Colonic mucosa (tissue), 4 donors: ENCODE results near the gene RFX2. TPM values are rescaled to one million over a fixed set of nuclear protein-coding genes. Genes with fewer than 3 reads are reported as not detected.
A peak's percentile ranks its signal among the peaks of the same experiment; 100 is the strongest.

Source experiments
- DNase-seq: peaks from one replicate; pipeline ENCODE4 v3.0.0-alpha.2; 2020
- H3K27ac ChIP-seq: fragments of 200-600 bp; one replicate; pipeline ENCODE4 v1.8.0; 2021
- H3K27me3 ChIP-seq: fragments of 200-600 bp; one replicate; pipeline ENCODE4 v1.8.0; 2021
- H3K36me3 ChIP-seq: fragments of 200-600 bp; one replicate; pipeline ENCODE4 v1.8.0; 2021
- H3K4me1 ChIP-seq: fragments of 200-600 bp; one replicate; pipeline ENCODE4 v1.8.0; 2021; ENCODE audit warnings: mild to moderate bottlenecking
- H3K4me3 ChIP-seq: fragments of 200-600 bp; one replicate; pipeline ENCODE4 v1.8.0; 2021
- H3K9ac ChIP-seq, 2 donors: one replicate each; pipeline ENCODE4 v1.7.0; 2013; ENCODE audit warnings: control low read depth in 2 of 2, low read depth in 2 of 2, low read length in 2 of 2
- H3K9me3 ChIP-seq: fragments of 200-600 bp; one replicate; pipeline ENCODE4 v1.8.0; 2021
- intact Hi-C: fragments of 100-400 bp; cut with DNase I; formaldehyde crosslinking; loops from one replicate; pipeline ENCODE4 v1.14.1; 2022
- total RNA-seq, 2 donors: library from RNA; stranded (reverse); fragmentation: NEBNext Ultra II Directional in 1 of 2; extraction: Animal tissue kit (Norgen Biotek cat#: 25700) in 1 of 2; gene quantifications; one replicate each; pipeline ENCODE4 v1.2.1, GENCODE V29; 2021
- TF ChIP-seq, protein P1 (sequence below): fragments of 200-600 bp; IDR thresholded peaks from one replicate; pipeline ENCODE4 v1.8.0; 2022; ENCODE audit warnings: antibody characterized with exemption, mild to moderate bottlenecking
- donor health status: healthy.
- donor health status: DM: no; HTN: no; CAD: no.
- donor health status: DM: no; HTN: no; CAD: no.

Gene RFX2
- total RNA-seq, 2 donors from 2014 or later, result 6.2 to 7.3 TPM

GRCh38 chr19:5948752-5949564, 161.3 kb downstream of the RFX2 start:
- Histone ChIP-seq H3K27me3 (no peaks in the 10 kb centered on the region), H3K4me3 (no peak overlapping the region), H3K9ac (no peak overlapping the region), H3K4me1 (peaks cover 2% of the 10 kb centered on the region), H3K36me3 (no peaks in the 10 kb centered on the region), H3K27ac (peak overlapping the region; percentile 34), H3K9me3 (no peaks in the 10 kb centered on the region)
- no peak for DNase-seq
- intact Hi-C loops, result no loop called here
- TF ChIP-seq, protein P1, sequence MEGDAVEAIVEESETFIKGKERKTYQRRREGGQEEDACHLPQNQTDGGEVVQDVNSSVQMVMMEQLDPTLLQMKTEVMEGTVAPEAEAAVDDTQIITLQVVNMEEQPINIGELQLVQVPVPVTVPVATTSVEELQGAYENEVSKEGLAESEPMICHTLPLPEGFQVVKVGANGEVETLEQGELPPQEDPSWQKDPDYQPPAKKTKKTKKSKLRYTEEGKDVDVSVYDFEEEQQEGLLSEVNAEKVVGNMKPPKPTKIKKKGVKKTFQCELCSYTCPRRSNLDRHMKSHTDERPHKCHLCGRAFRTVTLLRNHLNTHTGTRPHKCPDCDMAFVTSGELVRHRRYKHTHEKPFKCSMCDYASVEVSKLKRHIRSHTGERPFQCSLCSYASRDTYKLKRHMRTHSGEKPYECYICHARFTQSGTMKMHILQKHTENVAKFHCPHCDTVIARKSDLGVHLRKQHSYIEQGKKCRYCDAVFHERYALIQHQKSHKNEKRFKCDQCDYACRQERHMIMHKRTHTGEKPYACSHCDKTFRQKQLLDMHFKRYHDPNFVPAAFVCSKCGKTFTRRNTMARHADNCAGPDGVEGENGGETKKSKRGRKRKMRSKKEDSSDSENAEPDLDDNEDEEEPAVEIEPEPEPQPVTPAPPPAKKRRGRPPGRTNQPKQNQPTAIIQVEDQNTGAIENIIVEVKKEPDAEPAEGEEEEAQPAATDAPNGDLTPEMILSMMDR, result no peak

DNA sequence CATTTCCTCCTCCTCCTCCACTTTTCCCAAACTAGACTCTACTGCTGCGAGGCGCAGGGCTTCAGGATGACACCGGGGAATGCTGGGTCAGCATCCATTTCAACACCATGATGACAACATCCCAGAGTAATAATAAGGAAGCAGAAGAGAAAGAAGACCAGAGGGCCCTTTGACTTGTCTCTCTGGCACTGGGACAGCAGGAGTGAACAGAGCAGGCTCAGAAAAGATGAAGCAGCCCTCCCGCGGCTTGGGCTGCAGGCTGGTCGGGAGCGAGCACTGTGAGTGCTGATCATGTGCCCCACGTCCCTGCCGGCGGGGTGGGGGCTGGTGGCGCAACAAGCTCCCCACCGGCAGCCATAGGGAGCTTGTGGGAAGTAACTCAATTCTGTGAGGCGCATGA, 162.9 kb downstream of the RFX2 start:
- Histone ChIP-seq H3K4me3 (no peak overlapping the region), H3K9ac (peak overlapping the region in 1 of 2 donors; percentile 47), H3K4me1 (no peaks in the 10 kb centered on the region), H3K27ac (peak overlapping the region; percentile 66), H3K9me3 (no peaks in the 10 kb centered on the region), H3K27me3 (no peaks in the 10 kb centered on the region), H3K36me3 (no peaks in the 10 kb centered on the region)
- no peak for DNase-seq
- TF ChIP-seq, protein P1, result no peak
- intact Hi-C loops, result no loop called here

- Histone ChIP-seq H3K4me3 (no peak overlapping the region), H3K27ac (no peak overlapping the region), H3K9me3 (no peaks in the 10 kb centered on the region), H3K4me1 (no peaks in the 10 kb centered on the region), H3K9ac (no peak overlapping the region), H3K27me3 (no peaks in the 10 kb centered on the region), H3K36me3 (no peaks in the 10 kb centered on the region)
- no peak for DNase-seq
- intact Hi-C loops, result no loop called here
- TF ChIP-seq, protein P1, result no peak
These were observed 166.7 kb downstream of the RFX2 start for GRCh38 chr19:5943623-5944022.

Other genes starting within 250 kb of the RFX2 start
- gene FUT5, start 240.0 kb downstream of the RFX2 start, total RNA-seq, result under 1 TPM in 1 of 2 donors, not detected in 1; 0.24 TPM
- gene NDUFA11, start 206.7 kb downstream of the RFX2 start, total RNA-seq, result 100 to 1,000 TPM; 188 to 228 TPM
- gene VMAC, start 205.6 kb downstream of the RFX2 start, total RNA-seq, result 1 to 10 TPM; 4.0 to 4.7 TPM
- 10 to 100 TPM in 1 of 2 donors, 1 to 10 TPM in 1; 9.3 to 15.0 TPM for gene CAPS, start 196.2 kb downstream of the RFX2 start, total RNA-seq
- 10 to 100 TPM; 52.1 to 62.7 TPM for gene RANBP3, start 132.4 kb downstream of the RFX2 start, total RNA-seq
- not detected for gene ACSBG2, start 25.2 kb upstream of the RFX2 start, total RNA-seq
- gene MLLT1, start 169.5 kb upstream of the RFX2 start, total RNA-seq, result 10 to 100 TPM; 26.4 to 59.2 TPM
- not detected for gene ACER1, start 223.1 kb upstream of the RFX2 start, total RNA-seq